Liver (tissue), 3 donors: ENCODE measurements around the gene SIGLEC8.

Source experiments
- GABPA ChIP-seq, 2 donors: IDR thresholded peaks in 1 of 2; conservative IDR thresholded peaks in 1 of 2; 2 replicates each; pipeline ENCODE4 v1.6.1; 2016; ENCODE audit warnings: antibody characterized with exemption in 2 of 2, mild to moderate bottlenecking in 1 of 2, moderate library complexity in 1 of 2
- RAD21 ChIP-seq, 2 donors: IDR thresholded peaks; 2 replicates each; pipeline ENCODE4 v1.6.1; 2016; ENCODE audit warnings: antibody characterized with exemption in 2 of 2, mild to moderate bottlenecking in 2 of 2
- TAF1 ChIP-seq: conservative IDR thresholded peaks from 2 replicates; pipeline ENCODE4 v1.6.1; 2016; ENCODE audit warnings: antibody characterized with exemption, mild to moderate bottlenecking
- TF ChIP-seq, protein P1 (sequence below): fragments of 150-350 bp; IDR thresholded peaks from 2 replicates; pipeline ENCODE4 v1.5.1; 2017; ENCODE audit warnings: improper control_type of control experiment, low read depth, low read length; ENCODE audit not compliant: missing input control
- donor health status: healthy.
- donor health status: healthy.

- TF ChIP-seq, protein P1, sequence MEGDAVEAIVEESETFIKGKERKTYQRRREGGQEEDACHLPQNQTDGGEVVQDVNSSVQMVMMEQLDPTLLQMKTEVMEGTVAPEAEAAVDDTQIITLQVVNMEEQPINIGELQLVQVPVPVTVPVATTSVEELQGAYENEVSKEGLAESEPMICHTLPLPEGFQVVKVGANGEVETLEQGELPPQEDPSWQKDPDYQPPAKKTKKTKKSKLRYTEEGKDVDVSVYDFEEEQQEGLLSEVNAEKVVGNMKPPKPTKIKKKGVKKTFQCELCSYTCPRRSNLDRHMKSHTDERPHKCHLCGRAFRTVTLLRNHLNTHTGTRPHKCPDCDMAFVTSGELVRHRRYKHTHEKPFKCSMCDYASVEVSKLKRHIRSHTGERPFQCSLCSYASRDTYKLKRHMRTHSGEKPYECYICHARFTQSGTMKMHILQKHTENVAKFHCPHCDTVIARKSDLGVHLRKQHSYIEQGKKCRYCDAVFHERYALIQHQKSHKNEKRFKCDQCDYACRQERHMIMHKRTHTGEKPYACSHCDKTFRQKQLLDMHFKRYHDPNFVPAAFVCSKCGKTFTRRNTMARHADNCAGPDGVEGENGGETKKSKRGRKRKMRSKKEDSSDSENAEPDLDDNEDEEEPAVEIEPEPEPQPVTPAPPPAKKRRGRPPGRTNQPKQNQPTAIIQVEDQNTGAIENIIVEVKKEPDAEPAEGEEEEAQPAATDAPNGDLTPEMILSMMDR = no peak
- TF ChIP-seq TAF1 (no peak), GABPA (IDR thresholded peaks at IDR 0.05 in 1 of 2, conservative IDR thresholded peaks at IDR 0.05 in 1 of 2) (no peak), RAD21 (IDR thresholded peaks at IDR 0.05) (no peak)
Measured at GRCh38 chr19:51507192-51507591, 48.9 kb upstream of the SIGLEC8 start.
